ENCODE measurements around the gene HS6ST3. TPM values are rescaled to one million over a fixed set of nuclear protein-coding genes. Genes with fewer than 3 reads are reported as not detected.
A peak's percentile ranks its signal among the peaks of the same experiment; 100 is the strongest.

HS6ST3 gene
- total RNA-seq, 8 experiments from 2014 or later, result 0.04 to 17.2 (median 4.5) TPM

DNA sequence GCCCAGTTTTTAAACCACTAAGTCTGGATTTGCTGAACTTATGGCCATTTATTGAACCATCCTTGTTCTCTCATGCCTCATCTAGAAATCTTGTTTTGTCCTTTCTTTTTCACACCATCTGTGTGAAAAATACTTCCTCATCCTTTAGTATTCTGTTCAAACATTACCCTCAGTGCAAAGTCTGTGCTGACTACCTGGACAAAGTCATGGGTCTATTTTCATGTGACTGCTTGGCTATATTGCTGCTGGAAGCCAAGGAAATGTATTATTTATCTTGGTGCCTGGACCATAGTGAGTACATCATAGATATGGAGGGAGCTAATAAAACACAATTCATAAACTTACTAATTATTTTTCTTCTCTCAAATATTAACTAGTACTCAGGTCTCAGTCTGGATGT is 591.9 kb downstream of the HS6ST3 start:
- Histone ChIP-seq H3K27ac (no peak overlapping the region), H3K4me1 (replicated peaks in 1 of 2) (peaks cover 24 to 40% of the 10 kb centered on the region in 2 donors), H3K4me3 (no peak overlapping the region)
- no peak for ATAC-seq (replicated peaks in 6 of 8)
- in situ Hi-C loops (cut with MboI; ENCODE audit: low pct_unique_long_range_greater_than_20kb in 2 of 9, low sequenced_read_pairs in 9 of 9, unreplicated experiment in 9 of 9), result no loop called here

DNA sequence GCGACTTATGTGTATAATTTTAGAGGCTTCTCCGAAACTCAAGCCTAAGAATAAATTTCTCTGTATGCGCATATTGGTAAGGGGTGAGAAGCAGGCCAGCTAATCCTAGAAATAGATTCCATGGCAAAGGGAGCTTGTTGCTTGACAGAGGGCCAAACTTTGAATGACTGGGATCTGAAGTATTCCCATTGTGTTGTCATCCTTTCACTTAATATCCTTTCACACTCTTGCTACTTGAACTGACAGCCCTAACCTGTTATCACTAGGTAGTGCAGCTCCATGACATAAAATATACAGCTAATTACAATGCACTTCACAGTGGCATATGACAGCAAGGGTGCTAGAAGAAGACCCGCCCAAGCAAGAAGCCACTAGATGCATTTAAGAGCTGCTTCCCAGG is 594.6 kb downstream of the HS6ST3 start:
- ATAC-seq (replicated peaks in 6 of 8), result peak in 7 of 8 experiments; percentile 33 to 86 (median 73)
- in situ Hi-C loops (cut with MboI; ENCODE audit: low pct_unique_long_range_greater_than_20kb in 2 of 9, low sequenced_read_pairs in 9 of 9, unreplicated experiment in 9 of 9), result no loop called here
- Histone ChIP-seq H3K27ac (no peak overlapping the region), H3K4me1 (replicated peaks in 1 of 2) (peaks cover 24 to 40% of the 10 kb centered on the region in 2 donors), H3K4me3 (no peak overlapping the region)
- 0 to 90% (median 51%) methylated on average over 1 to 4 of the region's 4 CpGs; no CpG with 5 or more reads in 2 of the 10 experiments for WGBS, 10 experiments

DNA sequence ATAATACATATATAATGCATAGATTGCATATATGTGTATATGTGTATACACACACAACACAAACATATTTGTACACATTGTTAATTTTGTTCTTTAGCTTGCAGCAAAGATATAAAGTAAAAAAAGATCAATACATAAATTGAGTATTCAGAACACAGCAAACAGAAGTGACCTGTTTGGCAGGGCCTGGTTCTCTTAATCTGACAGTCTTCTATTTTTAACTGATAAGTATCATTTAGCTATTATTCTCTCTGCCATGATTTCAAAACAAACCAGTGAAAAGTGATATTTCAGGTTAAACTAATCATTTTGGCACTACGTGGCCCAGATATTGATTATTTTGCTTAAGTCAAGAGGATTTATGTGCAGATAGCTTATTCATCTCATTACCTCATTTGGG is 595.0 kb downstream of the HS6ST3 start:
- ATAC-seq (replicated peaks in 6 of 8), result peak in 4 of 8 experiments; percentile 16 to 70 (median 54)
- no peak overlapping the region for H3K4me3 ChIP-seq
- no peak overlapping the region for H3K27ac ChIP-seq
- H3K4me1 ChIP-seq (replicated peaks in 1 of 2), result peaks cover 24 to 40% of the 10 kb centered on the region in 2 donors
- WGBS, 10 experiments, result 17 to 83% (median 43%) methylated on average over 1 of the region's 1 CpG; no CpG with 5 or more reads in 3 of the 10 experiments
- in situ Hi-C loops (cut with MboI; ENCODE audit: low pct_unique_long_range_greater_than_20kb in 2 of 9, low sequenced_read_pairs in 9 of 9, unreplicated experiment in 9 of 9), result no loop called here

DNA sequence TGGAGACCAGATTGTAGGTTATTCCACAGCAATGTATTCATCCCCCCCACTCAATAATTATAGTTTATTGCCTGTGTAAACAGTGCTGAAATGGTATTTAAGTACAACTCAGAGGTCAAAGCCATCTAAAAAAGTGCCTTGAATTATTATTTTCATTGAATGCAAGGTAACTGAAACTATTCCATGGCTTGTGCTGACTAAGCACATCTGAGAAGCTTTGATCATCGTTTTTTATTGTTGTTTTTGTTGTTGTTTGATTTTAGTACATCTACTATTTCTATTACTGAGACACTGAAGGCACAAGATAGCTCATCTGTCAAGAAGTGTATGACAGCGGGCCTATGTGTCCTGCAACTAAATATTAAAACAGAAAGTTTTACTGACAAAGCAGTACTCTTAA is 596.4 kb downstream of the HS6ST3 start:
- in situ Hi-C loops (cut with MboI; ENCODE audit: low pct_unique_long_range_greater_than_20kb in 2 of 9, low sequenced_read_pairs in 9 of 9, unreplicated experiment in 9 of 9), result no loop called here
- no peak for ATAC-seq (replicated peaks in 6 of 8)

DNA sequence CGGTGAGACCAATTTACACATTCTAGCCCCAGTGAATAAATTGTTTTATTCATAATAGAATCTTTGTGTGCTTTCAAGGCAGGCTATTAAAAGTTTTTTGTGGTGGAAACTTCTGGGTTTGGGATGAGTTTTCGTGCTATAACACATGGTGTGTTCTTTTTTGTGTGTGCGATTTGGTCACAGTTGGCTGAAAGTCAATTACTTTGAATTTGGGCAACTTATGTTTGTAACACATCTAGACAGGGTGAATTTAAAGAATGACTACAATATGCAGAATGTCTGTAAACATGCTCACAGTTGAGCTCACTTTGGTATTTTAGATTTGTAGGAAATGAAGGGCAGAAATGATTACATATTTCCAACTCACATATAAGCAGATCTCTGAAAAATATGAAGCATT is 597.3 kb downstream of the HS6ST3 start:
- peaks cover 23 to 34% of the 10 kb centered on the region in 2 donors for H3K4me1 ChIP-seq (replicated peaks in 1 of 2)
- ATAC-seq (replicated peaks in 6 of 8), result no peak
- no peak overlapping the region for H3K27ac ChIP-seq
- WGBS, 10 experiments, result 7 to 100% (median 88%) methylated on average over 1 to 3 of the region's 3 CpGs
- H3K4me3 ChIP-seq, result no peak overlapping the region
- in situ Hi-C loops (cut with MboI; ENCODE audit: low pct_unique_long_range_greater_than_20kb in 2 of 9, low sequenced_read_pairs in 9 of 9, unreplicated experiment in 9 of 9), result no loop called here

More for the DNA sequence above, 596.4 kb downstream of the HS6ST3 start:
- Histone ChIP-seq H3K4me3 (no peak overlapping the region), H3K4me1 (replicated peaks in 1 of 2) (peaks cover 24 to 40% of the 10 kb centered on the region in 2 donors), H3K27ac (no peak overlapping the region)
- 0 to 60% (median 13%) methylated on average over 1 to 2 of the region's 2 CpGs; no CpG with 5 or more reads in 4 of the 10 experiments for WGBS, 10 experiments

DNA sequence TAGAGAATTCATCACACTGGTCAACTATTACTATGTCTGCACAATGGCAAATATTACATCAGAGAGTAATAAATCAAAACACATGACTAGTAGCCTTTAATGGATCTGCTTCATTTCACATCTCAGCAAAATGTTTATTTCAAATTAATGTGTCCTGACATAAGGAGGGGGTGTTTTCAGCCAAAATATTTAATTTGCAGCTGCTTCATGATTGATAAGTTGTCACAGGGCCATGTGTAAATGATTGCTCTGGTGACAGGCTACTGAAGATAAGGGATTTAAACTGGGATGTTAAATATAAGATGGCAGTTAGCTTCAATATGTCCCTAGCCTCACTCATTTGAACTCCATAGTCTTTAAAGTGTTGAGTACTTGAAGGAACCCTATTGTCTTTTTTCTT is 601.1 kb downstream of the HS6ST3 start:
- in situ Hi-C loops (cut with MboI; ENCODE audit: low pct_unique_long_range_greater_than_20kb in 2 of 9, low sequenced_read_pairs in 9 of 9, unreplicated experiment in 9 of 9), result no loop called here
- no peak overlapping the region for H3K4me3 ChIP-seq
- H3K27ac ChIP-seq, result no peak overlapping the region
- peak in 4 of 8 experiments; percentile 22 to 51 (median 35) for ATAC-seq (replicated peaks in 6 of 8)
- no peaks in the 10 kb centered on the region for H3K4me1 ChIP-seq (replicated peaks in 1 of 2)

DNA sequence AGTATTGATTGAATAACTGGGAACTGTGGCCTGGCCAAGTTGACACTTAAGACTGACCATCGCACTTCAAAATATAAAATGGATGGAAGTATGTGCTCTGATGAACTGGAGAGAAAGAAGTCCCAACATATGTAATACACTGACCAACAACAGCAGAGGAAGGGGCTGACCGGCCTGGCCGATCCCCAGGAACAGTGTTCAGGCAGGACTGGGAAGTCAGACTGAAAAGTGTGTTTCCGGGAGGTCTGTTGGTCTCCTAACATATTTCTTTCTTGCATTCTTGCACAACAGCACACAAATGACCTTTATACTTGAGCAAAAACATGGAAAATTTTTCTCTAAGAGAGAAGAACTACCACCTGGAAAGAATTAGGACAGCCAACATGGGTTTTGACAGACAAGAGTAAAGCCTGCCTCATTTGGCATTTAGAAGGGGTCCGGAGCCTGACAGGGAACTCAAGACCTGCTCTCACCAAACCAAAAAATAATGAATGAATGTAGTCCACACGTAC is 606.5 kb downstream of the HS6ST3 start:
- ATAC-seq (replicated peaks in 6 of 8), result no peak
- peaks cover 0 to 3% of the 10 kb centered on the region in 2 donors for H3K4me1 ChIP-seq (replicated peaks in 1 of 2)
- in situ Hi-C loops (cut with MboI; ENCODE audit: low pct_unique_long_range_greater_than_20kb in 2 of 9, low sequenced_read_pairs in 9 of 9, unreplicated experiment in 9 of 9), result no loop called here
- no peak overlapping the region for H3K4me3 ChIP-seq
- 7 to 95% (median 82%) methylated on average over 2 to 6 of the region's 6 CpGs; no CpG with 5 or more reads in 1 of the 10 experiments for WGBS, 10 experiments
- H3K27ac ChIP-seq, result no peak overlapping the region

DNA sequence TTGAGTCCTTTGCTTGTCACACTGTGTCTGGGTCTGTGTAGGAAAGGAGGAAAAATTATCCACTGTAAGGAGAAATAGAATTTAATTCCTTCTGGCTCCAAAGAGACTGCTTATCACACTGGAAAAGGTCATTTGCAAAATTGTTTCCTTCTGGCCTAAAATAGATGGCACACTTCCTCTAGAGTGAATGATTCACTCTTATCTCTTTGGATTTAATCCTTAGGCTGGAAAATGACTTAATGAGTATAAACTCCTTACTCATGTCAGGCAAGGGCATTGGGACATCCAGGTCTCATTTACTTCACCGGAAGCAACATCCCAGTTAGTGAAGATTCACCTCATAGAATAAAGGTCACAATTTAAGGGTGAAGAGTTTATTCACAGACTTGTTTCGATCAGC is 610.8 kb downstream of the HS6ST3 start:
- Histone ChIP-seq H3K4me1 (replicated peaks in 1 of 2) (peaks cover 2 to 11% of the 10 kb centered on the region in 2 donors), H3K4me3 (no peak overlapping the region), H3K27ac (no peak overlapping the region)
- ATAC-seq (replicated peaks in 6 of 8), result peak in 2 of 8 experiments; percentile 25 to 28
- in situ Hi-C loops (cut with MboI; ENCODE audit: low pct_unique_long_range_greater_than_20kb in 2 of 9, low sequenced_read_pairs in 9 of 9, unreplicated experiment in 9 of 9), result no loop called here
- 0 to 100% (median 65%) methylated on average over 1 to 2 of the region's 2 CpGs for WGBS, 10 experiments

DNA sequence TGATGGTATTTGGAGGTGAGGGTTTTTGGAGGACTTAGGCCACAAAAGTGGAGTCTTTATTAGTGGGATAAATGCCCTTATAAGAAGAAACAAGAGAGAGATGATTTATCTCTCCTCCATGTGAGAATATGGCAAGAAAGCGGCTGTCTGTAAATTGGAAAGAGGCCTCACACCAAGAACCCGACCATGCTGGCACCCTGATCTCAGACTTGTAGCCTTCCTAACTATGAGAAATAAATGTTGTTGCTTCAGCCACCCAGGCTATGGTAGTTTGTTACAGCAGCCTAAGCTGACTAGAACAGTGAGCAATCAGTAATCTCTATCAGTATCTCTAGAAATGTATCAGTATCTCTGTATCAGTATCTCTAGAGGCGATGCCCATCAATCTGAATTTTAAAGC is 617.2 kb downstream of the HS6ST3 start:
- 28 to 100% (median 94%) methylated on average over 1 to 2 of the region's 3 CpGs; no CpG with 5 or more reads in 4 of the 10 experiments for WGBS, 10 experiments
- ATAC-seq (replicated peaks in 6 of 8), result no peak
- Histone ChIP-seq H3K27ac (no peak overlapping the region), H3K4me1 (replicated peaks in 1 of 2) (peaks cover 0 to 4% of the 10 kb centered on the region in 2 donors), H3K4me3 (no peak overlapping the region)
- in situ Hi-C loops (cut with MboI; ENCODE audit: low pct_unique_long_range_greater_than_20kb in 2 of 9, low sequenced_read_pairs in 9 of 9, unreplicated experiment in 9 of 9), result no loop called here

DNA sequence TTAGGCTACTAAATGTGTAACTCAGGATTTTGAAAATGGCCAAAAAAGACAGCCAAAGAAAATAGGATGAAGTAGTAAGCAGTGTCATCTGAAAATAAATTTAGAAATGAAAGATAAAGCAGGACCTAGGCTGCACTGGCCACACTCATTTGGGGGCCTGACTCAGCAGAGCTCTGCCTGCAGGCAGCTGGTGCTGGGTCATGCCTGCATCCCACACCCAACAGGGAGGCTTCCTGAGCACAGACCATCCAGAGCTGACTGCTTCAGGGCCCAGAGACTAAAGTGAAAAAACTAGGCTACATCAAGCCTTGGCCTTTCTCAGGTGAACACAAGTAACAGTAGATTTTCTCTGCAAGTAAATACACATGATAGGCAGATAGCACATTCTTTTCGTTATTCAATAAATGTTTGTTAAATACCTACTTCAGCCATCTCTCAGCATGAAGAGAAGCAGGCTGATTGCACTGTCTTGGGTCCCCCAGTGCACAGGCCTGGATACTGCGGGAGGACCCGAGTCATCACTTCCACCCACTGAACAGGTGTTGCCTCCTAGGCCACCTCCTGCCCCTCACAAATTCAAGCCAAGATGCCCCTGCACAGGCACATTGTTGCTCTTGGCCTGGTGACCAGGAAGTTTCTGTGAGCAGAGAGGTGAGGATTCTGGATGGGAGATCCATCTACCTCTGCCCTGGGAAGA is 620.4 kb downstream of the HS6ST3 start:
- ATAC-seq (replicated peaks in 6 of 8), result peak in 7 of 8 experiments; percentile 64 to 100 (median 98)
- WGBS, 10 experiments, result 0 to 100% (median 60%) methylated on average over 1 of the region's 3 CpGs; no CpG with 5 or more reads in 4 of the 10 experiments
- Histone ChIP-seq H3K4me1 (replicated peaks in 1 of 2) (no peaks in the 10 kb centered on the region), H3K4me3 (no peak overlapping the region), H3K27ac (no peak overlapping the region)
- in situ Hi-C loops (cut with MboI; ENCODE audit: low pct_unique_long_range_greater_than_20kb in 2 of 9, low sequenced_read_pairs in 9 of 9, unreplicated experiment in 9 of 9), result no loop called here

DNA sequence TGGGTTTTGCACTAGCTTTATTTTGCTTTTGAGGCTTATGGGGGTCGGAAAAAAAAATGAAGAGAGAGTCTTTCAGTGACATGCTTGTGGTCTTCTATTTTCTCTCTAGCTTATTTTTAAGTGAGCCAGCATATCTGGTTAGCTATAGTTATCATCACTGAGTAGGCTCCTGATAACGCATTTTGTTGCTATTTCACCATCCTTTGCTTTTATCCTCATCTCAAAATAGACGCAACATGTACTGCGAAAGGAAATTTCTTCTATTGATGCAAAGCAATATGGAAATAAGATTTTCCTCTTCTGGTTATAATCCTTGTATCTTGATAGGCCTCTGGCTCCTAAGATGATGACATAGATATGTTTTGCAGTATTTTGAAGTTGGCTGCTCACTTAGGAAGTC is 630.5 kb downstream of the HS6ST3 start:
- Histone ChIP-seq H3K4me1 (replicated peaks in 1 of 2) (peaks cover 0 to 12% of the 10 kb centered on the region in 2 donors), H3K27ac (no peak overlapping the region), H3K4me3 (no peak overlapping the region)
- WGBS, 10 experiments, result 20 to 100% (median 89%) methylated on average over 1 to 4 of the region's 4 CpGs
- ATAC-seq (replicated peaks in 6 of 8), result no peak
- in situ Hi-C loops (cut with MboI; ENCODE audit: low pct_unique_long_range_greater_than_20kb in 2 of 9, low sequenced_read_pairs in 9 of 9, unreplicated experiment in 9 of 9), result no loop called here

DNA sequence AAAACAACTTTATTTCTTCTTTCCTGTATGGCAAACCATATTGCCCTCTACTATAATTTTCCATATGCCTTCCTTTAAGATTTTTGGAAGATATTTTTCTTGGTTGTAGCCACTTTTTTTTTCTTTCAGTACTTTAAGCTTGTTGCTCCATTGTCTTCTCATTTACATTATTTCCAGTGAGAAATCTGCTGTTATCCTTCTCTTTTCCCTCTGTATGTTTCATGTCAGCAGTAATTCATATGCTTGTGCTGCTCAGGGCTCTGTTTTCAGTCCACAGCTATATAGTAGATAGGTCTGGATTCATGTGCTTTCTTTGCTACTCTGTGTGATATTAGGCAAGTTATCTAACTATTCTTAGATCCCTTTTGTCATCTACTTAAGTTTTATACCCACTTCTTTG is 636.7 kb downstream of the HS6ST3 start:
- Histone ChIP-seq H3K27ac (no peak overlapping the region), H3K4me1 (replicated peaks in 1 of 2) (no peaks in the 10 kb centered on the region), H3K4me3 (no peak overlapping the region)
- in situ Hi-C loops (cut with MboI; ENCODE audit: low pct_unique_long_range_greater_than_20kb in 2 of 9, low sequenced_read_pairs in 9 of 9, unreplicated experiment in 9 of 9), result no loop called here
- no peak for ATAC-seq (replicated peaks in 6 of 8)

DNA sequence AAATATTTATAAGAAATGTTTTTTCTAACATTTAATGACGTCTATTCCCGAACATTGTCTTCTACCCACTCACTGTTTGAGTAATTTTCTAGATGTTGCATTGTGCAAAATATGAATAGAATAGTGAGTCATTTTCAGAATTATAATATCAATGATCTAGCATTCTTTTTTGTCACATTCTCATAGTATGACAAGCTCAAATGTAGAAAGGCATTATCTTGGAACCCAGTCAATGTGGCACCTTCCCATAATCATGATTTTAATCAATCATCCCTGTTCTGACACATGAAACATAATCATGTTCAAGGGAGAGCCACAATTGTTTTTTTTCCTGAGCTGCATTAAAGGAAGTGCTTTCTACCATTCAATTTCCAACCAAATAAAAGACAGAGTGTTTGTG is 638.6 kb downstream of the HS6ST3 start:
- Histone ChIP-seq H3K4me3 (no peak overlapping the region), H3K4me1 (replicated peaks in 1 of 2) (no peaks in the 10 kb centered on the region), H3K27ac (no peak overlapping the region)
- 10 to 100% (median 76%) methylated on average over 1 to 2 of the region's 2 CpGs; no CpG with 5 or more reads in 2 of the 10 experiments for WGBS, 10 experiments
- ATAC-seq (replicated peaks in 6 of 8), result no peak
- in situ Hi-C loops (cut with MboI; ENCODE audit: low pct_unique_long_range_greater_than_20kb in 2 of 9, low sequenced_read_pairs in 9 of 9, unreplicated experiment in 9 of 9), result no loop called here

DNA sequence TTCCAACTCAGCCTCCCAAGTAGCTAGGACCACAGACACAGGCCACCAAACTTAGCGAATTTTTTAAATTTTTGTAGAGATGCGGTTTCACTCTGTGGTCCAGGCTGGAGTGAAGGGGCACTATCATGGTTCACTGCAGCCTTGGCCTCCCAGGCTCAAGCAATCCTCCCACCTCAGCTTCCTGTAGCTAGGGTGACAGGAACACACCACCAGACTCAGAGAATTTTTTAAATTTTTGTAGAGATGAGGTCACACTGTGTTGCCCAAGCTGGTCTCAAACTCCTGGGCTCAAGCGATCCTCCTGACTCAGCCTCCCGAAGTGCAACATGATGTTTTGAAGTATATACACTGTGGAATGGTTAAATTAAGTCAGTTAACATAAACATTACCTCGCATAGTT is 640.8 kb downstream of the HS6ST3 start:
- ATAC-seq (replicated peaks in 6 of 8), result no peak
- Histone ChIP-seq H3K4me1 (replicated peaks in 1 of 2) (no peaks in the 10 kb centered on the region), H3K4me3 (no peak overlapping the region), H3K27ac (no peak overlapping the region)
- WGBS, 10 experiments, result 14 to 100% (median 79%) methylated on average over 1 to 4 of the region's 5 CpGs; no CpG with 5 or more reads in 1 of the 10 experiments
- in situ Hi-C loops (cut with MboI; ENCODE audit: low pct_unique_long_range_greater_than_20kb in 2 of 9, low sequenced_read_pairs in 9 of 9, unreplicated experiment in 9 of 9), result no loop called here

All from motor neuron (in vitro differentiated cells).